Measurements from ENCODE around the gene IMMP2L. TPM values are rescaled to one million over a fixed set of nuclear protein-coding genes. Genes with fewer than 3 reads are reported as not detected.

IMMP2L gene
- total and polyA plus RNA-seq, 2 of the 8 experiments (the other 6 are each of a cell fraction or from before 2014, with no cell fraction given), result 2.3 to 10.1 TPM

GRCh38 chr7:111262293-111263116 is 299.8 kb downstream of the IMMP2L start:
- Histone ChIP-seq H3K27ac (ENCODE audit: low read depth, low read length) (no peak overlapping the region), H2AFZ (ENCODE audit: low read length) (no peak overlapping the region), H2AK5ac (ENCODE audit: low read depth, low read length) (no peak overlapping the region), H2BK12ac (ENCODE audit: low read depth, low read length) (no peak overlapping the region), H3K4me2 (ENCODE audit: insufficient read depth in 1 of 2, low read depth in 2 of 2, low read length in 2 of 2) (no peak overlapping the region), H3K4me1 (replicated peaks in 1 of 4; ENCODE audit: control insufficient read depth in 3 of 4, insufficient read depth in 4 of 4, low read length in 3 of 4) (peaks cover 0 to 5% (median 0%) of the 10 kb centered on the region in 4 experiments; a peak in 2 of 7 replicates), H3K4ac (replicated peaks; ENCODE audit: insufficient read length, low read depth, low read length) (no peak overlapping the region), H2BK5ac (ENCODE audit: low read depth, low read length) (no peak overlapping the region), H3K23ac (ENCODE audit: insufficient read length) (no peak overlapping the region), H3K4me3 (ENCODE audit: extremely low read depth in 1 of 4, insufficient read depth in 2 of 4, low read depth in 3 of 4, low read length in 4 of 4) (no peak overlapping the region), H3K9me3 (ENCODE audit: insufficient read depth in 2 of 2, low read depth in 1 of 2, low read length in 1 of 2) (no peaks in the 10 kb centered on the region), H2BK20ac (ENCODE audit: low read length) (no peak overlapping the region), H2BK120ac (replicated peaks; ENCODE audit: low read depth, low read length) (no peak overlapping the region), H4K8ac (ENCODE audit: extremely low read depth, insufficient read depth, low read length) (no peak overlapping the region), H3K14ac (ENCODE audit: insufficient read length) (no peak overlapping the region), H4K20me1 (replicated peaks in 1 of 2; ENCODE audit: control insufficient read depth in 1 of 2, insufficient read depth in 2 of 2, low read length in 2 of 2) (no peaks in the 10 kb centered on the region), H3K36me3 (ENCODE audit: control insufficient read depth in 2 of 4, insufficient read depth in 4 of 4, low read length in 3 of 4) (no peaks in the 10 kb centered on the region), H3K79me2 (ENCODE audit: control insufficient read depth in 1 of 2, insufficient read depth in 2 of 2, low read length in 2 of 2) (no peaks in the 10 kb centered on the region), H3K9ac (replicated peaks in 1 of 4; ENCODE audit: extremely low read depth in 1 of 4, low read depth in 3 of 4, low read length in 3 of 4) (no peak overlapping the region), H3K27me3 (replicated peaks in 1 of 4; ENCODE audit: control insufficient read depth in 3 of 4, extremely low read depth in 1 of 4, insufficient read depth in 3 of 4, low read length in 3 of 4) (no peaks in the 10 kb centered on the region), H3K18ac (ENCODE audit: extremely low read depth, low read length) (no peak overlapping the region), H4K5ac (ENCODE audit: insufficient read length, low read depth, low read length) (no peak overlapping the region), H3K23me2 (ENCODE audit: low read depth, low read length) (no peaks in the 10 kb centered on the region), H2BK15ac (ENCODE audit: low read length) (no peak overlapping the region), H4K91ac (replicated peaks; ENCODE audit: insufficient read length, low read length) (no peak overlapping the region), H3K79me1 (ENCODE audit: low read depth, low read length) (no peaks in the 10 kb centered on the region), H3K56ac (replicated peaks; ENCODE audit: insufficient read length, low read depth, low read length) (no peak overlapping the region)
- POLR2A ChIA-PET (ENCODE audit: partially characterized antibody), result no interaction called here
- CTCF ChIA-PET (ENCODE audit: partially characterized antibody), result interaction anchor here (0.5 to 0.6 kb wide), 2 partner anchors 187 to 466 kb away, joined by 3 to 4 read pairs; no protein-coding TSS in a partner anchor
- FAIRE-seq (no peak), DNase-seq (ENCODE audit: low read depth in 1 of 2, low spot score in 2 of 2) (no peak)
- 85% methylated on average over 4 of the region's 4 CpGs; no CpG with 5 or more reads in 1 of the 2 experiments for WGBS, 2 experiments (ENCODE audit: extremely low coverage in 1 of 2, insufficient coverage in 1 of 2, insufficient read length in 1 of 2, insufficient replicate concordance in 2 of 2, low coverage in 1 of 2, low lambda C conversion rate in 2 of 2, missing lambda C conversion rate in 1 of 2)
- TF ChIP-seq EGR1 (IDR thresholded peaks at IDR 0.05; ENCODE audit: borderline replicate concordance, low read depth, low read length) (no peak), BACH1 (IDR thresholded peaks at IDR 0.05; ENCODE audit: low read length) (no peak), CREB1 (IDR thresholded peaks at IDR 0.05) (no peak), RXRA (IDR thresholded peaks at IDR 0.05; ENCODE audit: insufficient read depth, low read depth, low read length) (no peak), SP1 (IDR thresholded peaks at IDR 0.05; ENCODE audit: low read depth, low read length) (no peak), ATF2 (IDR thresholded peaks at IDR 0.05; ENCODE audit: low read length) (no peak), NANOG (IDR thresholded peaks at IDR 0.05; ENCODE audit: insufficient read depth, low read depth, low read length, poor library complexity, severe bottlenecking) (no peak), MAX (IDR thresholded peaks at IDR 0.05) (no peak), CEBPB (IDR thresholded peaks at IDR 0.05; ENCODE audit: low read depth, low read length) (no peak), BCL11A (IDR thresholded peaks at IDR 0.05; ENCODE audit: low read depth in 2 of 2, low read length in 2 of 2) (no peak), SRF (IDR thresholded peaks at IDR 0.05; ENCODE audit: low read depth, low read length) (no peak), KDM1A (IDR thresholded peaks at IDR 0.05; ENCODE audit: borderline replicate concordance, low read length) (no peak)

Measured in H1 (cell line).